ENCODE data around the gene RALGPS1.
A peak's percentile ranks its signal among the peaks of the same experiment; 100 is the strongest.

RALGPS1 gene

GRCh38 chr9:126959336-126959735 is 44.8 kb downstream of the RALGPS1 start:
- Mint-ChIP-seq H3K9me3 (no peaks in the 10 kb centered on the region), H3K4me3 (no peak overlapping the region), H3K27ac (no peak overlapping the region), H3K36me3 (ENCODE audit: low read depth) (no peaks in the 10 kb centered on the region), H3K27me3 (ENCODE audit: low read depth, poor library complexity) (no peaks in the 10 kb centered on the region), H3K4me1 (no peaks in the 10 kb centered on the region)
- no peak for TF ChIP-seq CTCF (IDR thresholded peaks at IDR 0.05)
- no peak for DNase-seq

GRCh38 chr9:126959917-126960316 is 45.3 kb downstream of the RALGPS1 start:
- DNase-seq, result no peak
- H3K27me3 Mint-ChIP-seq (ENCODE audit: low read depth, poor library complexity), result no peaks in the 10 kb centered on the region
- H3K4me1 Mint-ChIP-seq, result no peaks in the 10 kb centered on the region
- H3K9me3 Mint-ChIP-seq, result no peaks in the 10 kb centered on the region
- no peaks in the 10 kb centered on the region for H3K36me3 Mint-ChIP-seq (ENCODE audit: low read depth)
- no peak for TF ChIP-seq CTCF (IDR thresholded peaks at IDR 0.05)
- H3K4me3 Mint-ChIP-seq, result no peak overlapping the region
- no peak overlapping the region for H3K27ac Mint-ChIP-seq

- no peaks in the 10 kb centered on the region for H3K27me3 Mint-ChIP-seq (ENCODE audit: low read depth, poor library complexity)
- H3K9me3 Mint-ChIP-seq, result no peaks in the 10 kb centered on the region
- no peaks in the 10 kb centered on the region for H3K36me3 Mint-ChIP-seq (ENCODE audit: low read depth)
- H3K27ac Mint-ChIP-seq, result no peak overlapping the region
- TF ChIP-seq CTCF (IDR thresholded peaks at IDR 0.05), result no peak
- H3K4me3 Mint-ChIP-seq, result no peak overlapping the region
- H3K4me1 Mint-ChIP-seq, result no peaks in the 10 kb centered on the region
- no peak for DNase-seq
Measured at GRCh38 chr9:126962336-126962735, 47.8 kb downstream of the RALGPS1 start.

GRCh38 chr9:126965077-126965476 is 50.5 kb downstream of the RALGPS1 start:
- Mint-ChIP-seq H3K4me3 (no peak overlapping the region), H3K9me3 (no peaks in the 10 kb centered on the region), H3K36me3 (ENCODE audit: low read depth) (no peaks in the 10 kb centered on the region), H3K27ac (no peak overlapping the region), H3K4me1 (no peaks in the 10 kb centered on the region), H3K27me3 (ENCODE audit: low read depth, poor library complexity) (no peaks in the 10 kb centered on the region)
- TF ChIP-seq CTCF (IDR thresholded peaks at IDR 0.05), result no peak
- no peak for DNase-seq

GRCh38 chr9:126965541-126966428 is 51.2 kb downstream of the RALGPS1 start:
- Mint-ChIP-seq H3K4me3 (no peak overlapping the region), H3K36me3 (ENCODE audit: low read depth) (no peaks in the 10 kb centered on the region), H3K27ac (no peak overlapping the region), H3K9me3 (no peaks in the 10 kb centered on the region), H3K4me1 (no peaks in the 10 kb centered on the region), H3K27me3 (ENCODE audit: low read depth, poor library complexity) (no peaks in the 10 kb centered on the region)
- DNase-seq, result peak; percentile 35
- peak; percentile 50 for TF ChIP-seq CTCF (IDR thresholded peaks at IDR 0.05)

GRCh38 chr9:126971261-126971660 is 56.7 kb downstream of the RALGPS1 start:
- H3K9me3 Mint-ChIP-seq, result no peaks in the 10 kb centered on the region
- H3K4me1 Mint-ChIP-seq, result peaks cover 32% of the 10 kb centered on the region
- H3K4me3 Mint-ChIP-seq, result no peak overlapping the region
- no peak for TF ChIP-seq CTCF (IDR thresholded peaks at IDR 0.05)
- no peaks in the 10 kb centered on the region for H3K36me3 Mint-ChIP-seq (ENCODE audit: low read depth)
- H3K27me3 Mint-ChIP-seq (ENCODE audit: low read depth, poor library complexity), result peaks cover 9% of the 10 kb centered on the region
- no peak for DNase-seq
- H3K27ac Mint-ChIP-seq, result no peak overlapping the region

Measured in nephron progenitor cell (in vitro differentiated cells).